Mesenchymal stem cell (in vitro differentiated cells and primary cell): ENCODE results near the gene SYPL1.

Source experiments
- DNase-seq: peaks from one replicate; pipeline ENCODE4 v3.0.0-alpha.2; 2013
- H2AFZ ChIP-seq: one replicate; pipeline ENCODE4 v1.6.1; 2013; ENCODE audit warnings: low read depth, mild to moderate bottlenecking, control low read depth, inconsistent platforms, low read length, moderate library complexity
- H2AK5ac ChIP-seq: 2 replicates; pipeline ENCODE4 v1.6.1; 2013; ENCODE audit warnings: low read length, moderate library complexity, mild to moderate bottlenecking, inconsistent platforms; ENCODE audit not compliant: severe bottlenecking
- H2BK120ac ChIP-seq: one replicate; pipeline ENCODE4 v1.6.1; 2013; ENCODE audit warnings: low read depth, mild to moderate bottlenecking, inconsistent platforms, low read length, moderate library complexity
- H2BK12ac ChIP-seq, 2 experiments: one replicate each; pipeline ENCODE4 v1.6.1; 2013; ENCODE audit warnings: inconsistent platforms in 2 of 2, low read length in 2 of 2, mild to moderate bottlenecking in 2 of 2, moderate library complexity in 2 of 2, control low read depth in 1 of 2
- H2BK15ac ChIP-seq: one replicate; pipeline ENCODE4 v1.6.1; 2013; ENCODE audit warnings: mild to moderate bottlenecking, low read depth, inconsistent platforms; ENCODE audit not compliant: poor library complexity, severe bottlenecking
- H2BK5ac ChIP-seq: 2 replicates; pipeline ENCODE4 v1.6.1; 2013; ENCODE audit warnings: low read depth, mild to moderate bottlenecking, low read length, control low read depth, inconsistent platforms; ENCODE audit not compliant: poor library complexity, severe bottlenecking
- H3K14ac ChIP-seq, 2 experiments: one replicate each; pipeline ENCODE4 v1.6.1; 2013; ENCODE audit warnings: inconsistent platforms in 2 of 2, low read length in 2 of 2, control low read depth in 1 of 2, mild to moderate bottlenecking in 1 of 2, moderate library complexity in 1 of 2
- H3K18ac ChIP-seq, 2 experiments: one replicate each; pipeline ENCODE4 v1.6.1; 2013; ENCODE audit warnings: inconsistent platforms in 2 of 2, low read length in 2 of 2, control low read depth in 1 of 2, low read depth in 1 of 2, mild to moderate bottlenecking in 1 of 2
- H3K23ac ChIP-seq, 2 experiments: one replicate each; pipeline ENCODE4 v1.6.1; 2013; ENCODE audit warnings: inconsistent platforms in 2 of 2, low read length in 2 of 2, mild to moderate bottlenecking in 2 of 2, moderate library complexity in 2 of 2, control low read depth in 1 of 2
- H3K27ac ChIP-seq: 2 replicates; pipeline ENCODE4 v1.5.1; 2013; ENCODE audit warnings: mild to moderate bottlenecking, moderate library complexity, low read length, control low read depth, inconsistent platforms; ENCODE audit not compliant: poor library complexity, severe bottlenecking
- H3K27me3 ChIP-seq, 2 experiments: 2 replicates each; pipeline versions ENCODE4 v1.6.1 to v1.7.0; 2013; ENCODE audit warnings: low read length in 2 of 2, mild to moderate bottlenecking in 2 of 2, moderate library complexity in 2 of 2, control low read depth in 1 of 2, inconsistent platforms in 1 of 2; ENCODE audit not compliant: control insufficient read depth in 1 of 2, insufficient read depth in 1 of 2
- H3K36me3 ChIP-seq, 2 experiments: 2 replicates each; pipeline versions ENCODE4 v1.6.1 to v1.7.0; 2013; ENCODE audit warnings: low read length in 2 of 2, control low read depth in 1 of 2, inconsistent platforms in 1 of 2, low read depth in 1 of 2, mild to moderate bottlenecking in 1 of 2; ENCODE audit not compliant: insufficient read depth in 2 of 2, control insufficient read depth in 1 of 2
- H3K4ac ChIP-seq, 2 experiments: one replicate each; pipeline ENCODE4 v1.6.1; 2013; ENCODE audit warnings: inconsistent platforms in 2 of 2, low read length in 2 of 2, mild to moderate bottlenecking in 2 of 2, moderate library complexity in 2 of 2, control low read depth in 1 of 2, low read depth in 1 of 2
- H3K4me1 ChIP-seq: 2 replicates; pipeline ENCODE4 v1.6.1; 2013; ENCODE audit warnings: low read depth, low read length, control low read depth; ENCODE audit not compliant: control insufficient read depth, insufficient read depth
- H3K4me2 ChIP-seq: 2 replicates; pipeline ENCODE4 v1.6.1; 2013; ENCODE audit warnings: low read length, mild to moderate bottlenecking, inconsistent platforms; ENCODE audit not compliant: poor library complexity, severe bottlenecking
- H3K4me3 ChIP-seq, 2 experiments: 2 replicates each; pipeline versions ENCODE4 v1.5.1 to v1.7.0; 2013; ENCODE audit warnings: low read length in 2 of 2, mild to moderate bottlenecking in 2 of 2, control low read depth in 1 of 2, low read depth in 1 of 2; ENCODE audit not compliant: insufficient read depth in 1 of 2
- H3K79me1 ChIP-seq: replicated peaks from 2 replicates; pipeline ENCODE4 v1.6.1; 2013; ENCODE audit warnings: mild to moderate bottlenecking, control low read depth, low read length, inconsistent platforms; ENCODE audit not compliant: poor library complexity, severe bottlenecking
- H3K9ac ChIP-seq: 2 replicates; pipeline ENCODE4 v1.7.0; 2013; ENCODE audit warnings: mild to moderate bottlenecking, low read length, moderate library complexity
- H3K9me3 ChIP-seq: 2 replicates; pipeline ENCODE4 v1.7.0; 2013; ENCODE audit warnings: mild to moderate bottlenecking, low read length; ENCODE audit not compliant: control insufficient read depth
- H4K8ac ChIP-seq: one replicate; pipeline ENCODE4 v1.6.1; 2013; ENCODE audit warnings: inconsistent platforms, mild to moderate bottlenecking, low read length, moderate library complexity
- H4K91ac ChIP-seq: one replicate; pipeline ENCODE4 v1.6.1; 2013; ENCODE audit warnings: mild to moderate bottlenecking, low read length, inconsistent platforms
- WGBS: methylation state at CpG from one replicate; pipeline ENCODE4 v1.1.7; 2013; ENCODE audit warnings: mixed read lengths; 5-methylcytosine and 5-hydroxymethylcytosine counted together

The SYPL1 gene

DNA sequence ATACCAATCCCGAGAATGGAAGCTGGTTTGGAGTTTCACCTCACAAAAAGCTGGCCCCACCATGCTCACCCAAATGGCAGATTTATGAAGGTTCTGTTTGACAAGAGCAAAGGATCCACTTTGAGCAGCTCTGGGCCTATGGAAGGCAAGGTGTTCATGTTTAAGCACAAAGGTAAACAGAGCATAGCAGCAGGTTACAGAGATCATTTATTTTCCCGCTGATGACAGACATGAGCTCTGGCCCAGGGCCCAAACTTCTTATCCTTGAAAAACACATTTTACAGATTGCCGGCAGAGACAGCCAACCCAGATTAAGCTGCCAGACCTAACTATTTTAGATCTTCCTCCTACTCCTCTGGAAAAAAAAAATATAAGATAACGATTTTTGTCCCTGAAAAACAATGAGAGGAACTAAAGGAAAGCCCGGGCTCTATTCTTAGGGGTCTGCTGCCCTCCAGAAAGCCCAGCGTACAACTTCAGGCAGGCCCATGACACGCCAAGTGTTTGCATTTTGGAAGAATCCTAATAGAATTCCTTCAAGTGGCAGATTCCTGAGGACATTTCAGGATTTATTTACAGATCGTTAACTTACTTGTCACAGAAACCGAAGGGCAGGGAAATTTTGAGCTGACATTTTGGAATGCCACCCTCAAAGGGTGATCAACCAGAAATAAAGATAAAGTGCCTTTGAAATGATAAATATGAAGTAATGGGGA is 40.0 kb downstream of the SYPL1 start:
- Histone ChIP-seq H3K27ac (no peak overlapping the region), H2BK15ac (no peak overlapping the region), H3K9ac (no peak overlapping the region), H3K23ac (no peak overlapping the region), H4K8ac (no peak overlapping the region), H2AFZ (no peak overlapping the region), H2AK5ac (no peak overlapping the region), H3K4ac (no peak overlapping the region), H2BK5ac (no peak overlapping the region), H3K4me3 (no peak overlapping the region), H3K4me2 (no peak overlapping the region), H3K36me3 (no peaks in the 10 kb centered on the region), H3K27me3 (no peaks in the 10 kb centered on the region), H2BK12ac (no peak overlapping the region), H4K91ac (no peak overlapping the region), H3K14ac (no peak overlapping the region), H3K18ac (no peak overlapping the region), H3K79me1 (no peaks in the 10 kb centered on the region), H3K9me3 (no peaks in the 10 kb centered on the region), H2BK120ac (no peak overlapping the region), H3K4me1 (peaks cover 1% of the 10 kb centered on the region)
- WGBS, result 67% methylated on average over 9 of the region's 9 CpGs
- DNase-seq, result no peak

DNA sequence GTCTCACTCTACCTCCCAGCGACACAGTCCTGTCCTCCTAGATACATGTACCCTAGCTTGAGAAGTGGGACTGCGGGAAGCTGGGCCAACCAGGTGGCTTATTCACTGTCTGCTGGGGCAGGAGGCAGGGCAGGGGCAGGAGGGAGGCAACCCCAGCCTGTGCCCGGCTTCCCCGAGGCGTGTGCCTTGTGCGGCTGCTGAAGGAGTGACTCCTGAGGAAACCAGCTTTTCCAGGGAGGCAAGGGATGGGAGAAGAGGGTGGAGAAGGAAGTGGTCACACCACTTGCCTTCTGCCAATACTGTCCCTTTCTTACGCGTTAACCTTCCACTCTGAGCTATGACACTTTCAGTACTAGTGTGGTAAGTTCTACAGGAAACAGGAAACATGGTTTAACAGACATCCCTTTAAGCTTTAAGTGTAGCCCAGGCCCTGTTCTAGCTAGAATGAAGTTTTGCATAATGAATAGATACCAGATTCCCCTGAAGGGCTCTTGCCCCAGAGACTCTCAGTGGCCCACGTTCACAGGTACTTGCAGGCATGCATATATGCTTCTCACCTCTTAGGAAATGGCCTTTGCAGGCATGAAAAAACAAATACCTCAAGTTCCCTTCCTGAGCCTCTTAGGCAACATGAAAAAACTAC is 40.6 kb downstream of the SYPL1 start:
- Histone ChIP-seq H3K9me3 (no peaks in the 10 kb centered on the region), H2BK5ac (no peak overlapping the region), H3K9ac (no peak overlapping the region), H3K4me1 (peaks cover 1% of the 10 kb centered on the region), H3K36me3 (no peaks in the 10 kb centered on the region), H4K91ac (peak overlapping the region; percentile 12), H3K27me3 (no peaks in the 10 kb centered on the region), H2BK12ac (no peak overlapping the region), H3K14ac (no peak overlapping the region), H2AK5ac (no peak overlapping the region), H3K79me1 (no peaks in the 10 kb centered on the region), H3K23ac (no peak overlapping the region), H3K18ac (peak overlapping the region; percentile 0 to 31), H3K4me3 (no peak overlapping the region), H2BK120ac (no peak overlapping the region), H2BK15ac (no peak overlapping the region), H3K4me2 (no peak overlapping the region), H2AFZ (no peak overlapping the region), H3K27ac (no peak overlapping the region), H3K4ac (no peak overlapping the region), H4K8ac (peak overlapping the region; percentile 43)
- peak; percentile 30 for DNase-seq
- WGBS, result 80% methylated on average over 7 of the region's 9 CpGs

DNA sequence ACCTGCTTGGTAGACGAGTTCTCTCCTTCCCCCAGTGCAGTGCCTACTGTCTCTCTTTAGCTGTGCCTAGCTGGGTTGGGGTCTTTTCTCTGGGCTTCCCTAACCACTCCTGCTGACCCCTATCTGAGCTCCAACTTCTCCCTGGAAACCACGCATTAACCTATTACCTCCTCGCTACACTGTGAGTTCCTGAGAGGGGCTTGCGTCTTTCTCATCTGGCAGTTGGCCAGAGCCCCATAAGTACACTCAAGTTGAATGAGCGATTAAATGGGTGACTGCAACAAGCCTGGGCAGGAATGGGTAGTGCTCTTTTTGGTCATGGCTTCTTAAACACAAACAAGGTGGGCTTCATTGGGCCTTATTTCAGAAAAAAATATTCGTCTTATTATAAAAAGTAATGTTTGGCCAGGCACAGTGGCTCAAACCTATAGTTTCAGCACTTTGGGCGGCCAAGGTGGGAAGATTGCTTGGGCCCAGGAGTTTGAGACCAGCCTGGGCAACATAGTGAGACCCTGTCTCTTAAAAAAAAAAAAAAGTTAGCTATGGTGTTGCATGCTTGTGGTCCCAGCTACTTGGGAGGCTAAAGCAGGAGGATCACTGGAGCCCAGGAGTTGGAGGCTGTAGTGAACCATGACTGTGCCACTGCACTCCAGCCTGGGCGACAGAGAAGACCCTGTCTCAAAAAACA is 41.4 kb downstream of the SYPL1 start:
- H2BK120ac ChIP-seq, result no peak overlapping the region
- no peak overlapping the region for H3K4ac ChIP-seq
- H4K8ac ChIP-seq, result no peak overlapping the region
- H3K79me1 ChIP-seq, result no peaks in the 10 kb centered on the region
- peak overlapping the region; percentile 31 for H2BK15ac ChIP-seq
- no peak overlapping the region for H2AFZ ChIP-seq
- no peak overlapping the region for H3K27ac ChIP-seq
- H3K9ac ChIP-seq, result no peak overlapping the region
- H3K23ac ChIP-seq, result no peak overlapping the region
- H3K14ac ChIP-seq, result no peak overlapping the region
- H2BK12ac ChIP-seq, result no peak overlapping the region
- no peak overlapping the region for H2AK5ac ChIP-seq
- DNase-seq, result no peak
- no peaks in the 10 kb centered on the region for H3K36me3 ChIP-seq
- H3K18ac ChIP-seq, result no peak overlapping the region
- H3K9me3 ChIP-seq, result no peaks in the 10 kb centered on the region
- no peaks in the 10 kb centered on the region for H3K27me3 ChIP-seq
- H2BK5ac ChIP-seq, result no peak overlapping the region
- H3K4me3 ChIP-seq, result no peak overlapping the region
- WGBS, result 95% methylated on average over 7 of the region's 8 CpGs
- H3K4me1 ChIP-seq, result peaks cover 5% of the 10 kb centered on the region
- H4K91ac ChIP-seq, result peak overlapping the region; percentile 28
- H3K4me2 ChIP-seq, result no peak overlapping the region

DNA sequence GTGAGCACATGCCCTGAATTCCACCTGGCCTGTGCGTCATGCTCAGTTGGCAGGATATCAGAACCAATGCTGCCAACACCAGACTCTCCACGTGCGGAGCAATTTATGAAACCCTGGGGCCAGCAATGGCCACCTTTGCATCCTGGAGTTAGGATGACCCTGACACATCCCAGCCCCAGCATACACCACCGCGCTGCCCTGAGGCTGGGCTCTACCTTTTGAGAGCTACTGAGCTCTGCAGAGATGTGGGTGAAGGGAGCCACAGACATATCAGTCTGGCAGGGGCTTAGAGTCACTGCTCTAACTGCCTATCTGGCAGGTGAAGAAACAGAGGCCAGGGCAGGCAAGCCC is 41.9 kb downstream of the SYPL1 start:
- no peak overlapping the region for H3K27ac ChIP-seq
- no peak overlapping the region for H4K8ac ChIP-seq
- H2BK5ac ChIP-seq, result no peak overlapping the region
- H4K91ac ChIP-seq, result no peak overlapping the region
- H3K36me3 ChIP-seq, result no peaks in the 10 kb centered on the region
- no peak for DNase-seq
- H2BK12ac ChIP-seq, result no peak overlapping the region
- no peak overlapping the region for H2BK120ac ChIP-seq
- H2BK15ac ChIP-seq, result no peak overlapping the region
- H3K18ac ChIP-seq, result no peak overlapping the region
- no peak overlapping the region for H3K4me2 ChIP-seq
- no peak overlapping the region for H3K4me3 ChIP-seq
- H3K9ac ChIP-seq, result no peak overlapping the region
- WGBS, result 84% methylated on average over 5 of the region's 5 CpGs
- no peak overlapping the region for H2AK5ac ChIP-seq
- peaks cover 10% of the 10 kb centered on the region for H3K4me1 ChIP-seq
- no peak overlapping the region for H3K4ac ChIP-seq
- H2AFZ ChIP-seq, result no peak overlapping the region
- H3K23ac ChIP-seq, result no peak overlapping the region
- H3K9me3 ChIP-seq, result no peaks in the 10 kb centered on the region
- no peaks in the 10 kb centered on the region for H3K27me3 ChIP-seq
- no peaks in the 10 kb centered on the region for H3K79me1 ChIP-seq
- no peak overlapping the region for H3K14ac ChIP-seq
